K562 (cell line): ENCODE measurements around the gene CD46. TPM values are rescaled to one million over a fixed set of nuclear protein-coding genes. Genes with fewer than 3 reads are reported as not detected.
"Not testable (repeated sequence)": the region's sequence is repeated elsewhere in the genome, so short reads cannot be mapped to it uniquely, and the experiment has no call there.

Source experiments
- ATAC-seq: fragments of 200-7000 bp; cut with Tn5 transposase; 3 replicates; pipeline ENCODE4 v1.9.1; 2020; ENCODE audit warnings: moderate library complexity
- BruUV-seq: library from RNA; stranded (reverse); fragments of 400-500 nt; replicated peaks from 2 replicates; lab custom pipeline; 2021; lab: Mats Ljungman, UMichigan
- CTCF ChIA-PET: fragments of 300-600 bp; formaldehyde crosslinking; extraction: SDS; loops from one replicate; lab custom pipeline; 2021; ENCODE audit warnings: low intra/inter-chr PET ratio; lab: Yijun Ruan, JAX
- POLR2A ChIA-PET: fragments of 300-600, 350-650 bp; sonication (Branson Sonifier 250); formaldehyde crosslinking; extraction: SDS; loops from one replicate; lab custom pipeline; 2021; ENCODE audit warnings: antibody characterized with exemption, inconsistent platforms; lab: Yijun Ruan, JAX
- DNase-seq, 4 experiments: peaks; one replicate each; pipeline versions ENCODE4 v3.0.0 to v3.0.0-alpha.2; 2011 to 2018; ENCODE audit warnings: low spot score in 3 of 4, mixed read lengths in 3 of 4; ENCODE audit errors: extremely low read depth in 1 of 4
- FAIRE-seq: peaks from 2 replicates; lab custom pipeline; 2011; peaks lifted over from hg19 to GRCh38; lab: Jason Lieb, UNC
- H2AFZ ChIP-seq: 2 replicates; pipeline ENCODE4 v1.6.0; 2011; ENCODE audit warnings: low read depth, low read length, control low read depth, inconsistent platforms
- H3K27ac ChIP-seq: fragments of 200-600 bp; 3 replicates; pipeline ENCODE4 v1.8.0; 2011; ENCODE audit warnings: low read depth, mild to moderate bottlenecking, control low read depth, inconsistent platforms, low read length, moderate library complexity, mixed read lengths; ENCODE audit errors: extremely low read depth
- H3K27me3 ChIP-seq, 2 experiments: fragments of 300-600 bp in 1 of 2; 2 replicates in 1 of 2; 3 replicates in 1 of 2; pipeline versions ENCODE4 v1.6.0 to v1.8.0; 2011; ENCODE audit warnings: inconsistent platforms in 2 of 2, low read length in 2 of 2, mild to moderate bottlenecking in 1 of 2, mixed read lengths in 1 of 2, moderate library complexity in 1 of 2; ENCODE audit not compliant: control insufficient read depth in 2 of 2, insufficient read depth in 2 of 2
- H3K36me3 ChIP-seq: fragments of 300-600 bp; 3 replicates; pipeline ENCODE4 v1.8.0; 2011; ENCODE audit warnings: mild to moderate bottlenecking, low read length, inconsistent platforms; ENCODE audit not compliant: control insufficient read depth, insufficient read depth
- H3K4me1 ChIP-seq, 2 experiments: fragments of 200-600 bp in 1 of 2; replicated peaks in 1 of 2; 2 replicates in 1 of 2; 3 replicates in 1 of 2; pipeline versions ENCODE4 v1.5.1 to v1.8.0; 2011; ENCODE audit warnings: inconsistent platforms in 2 of 2, low read length in 2 of 2, mild to moderate bottlenecking in 1 of 2, mixed read lengths in 1 of 2, moderate library complexity in 1 of 2; ENCODE audit not compliant: control insufficient read depth in 2 of 2, insufficient read depth in 2 of 2
- H3K4me2 ChIP-seq: 2 replicates; pipeline ENCODE4 v1.6.1; 2011; ENCODE audit warnings: low read length, control low read depth, inconsistent platforms, mixed read lengths; ENCODE audit not compliant: insufficient read depth
- H3K4me3 ChIP-seq: fragments of 200-600 bp; sonication (generic), shearing (Covaris generic); 2 replicates; pipeline ENCODE4 v1.5.1; 2016; ENCODE audit warnings: control low read depth, inconsistent platforms
- H3K79me2 ChIP-seq: fragments of 200-600 bp; 3 replicates; pipeline ENCODE4 v1.8.0; 2011; ENCODE audit warnings: low read length, inconsistent platforms; ENCODE audit not compliant: control insufficient read depth, insufficient read depth
- H3K9ac ChIP-seq, 2 experiments: 2 replicates each; pipeline versions ENCODE4 v1.6.0 to v1.6.1; 2011; ENCODE audit warnings: low read depth in 2 of 2, low read length in 2 of 2, control low read depth in 1 of 2, inconsistent platforms in 1 of 2, mild to moderate bottlenecking in 1 of 2, mixed read lengths in 1 of 2; ENCODE audit not compliant: insufficient read depth in 1 of 2
- H3K9me1 ChIP-seq: one replicate; pipeline ENCODE4 v1.6.0; 2011; ENCODE audit warnings: inconsistent platforms, mild to moderate bottlenecking, low read length, moderate library complexity; ENCODE audit not compliant: control insufficient read depth, insufficient read depth
- H3K9me3 ChIP-seq: replicated peaks from 2 replicates; pipeline ENCODE4 v1.5.1; 2011; ENCODE audit warnings: low read depth, low read length, inconsistent platforms; ENCODE audit not compliant: control insufficient read depth, insufficient read depth
- H4K20me1 ChIP-seq: replicated peaks from 2 replicates; pipeline ENCODE4 v1.6.1; 2011; ENCODE audit warnings: low read length, inconsistent platforms, mixed read lengths; ENCODE audit not compliant: control insufficient read depth, insufficient read depth
- MAFG ChIP-seq: fragments of 450-650 bp; conservative IDR thresholded peaks from 2 replicates; pipeline ENCODE4 v1.6.1; 2016; ENCODE audit warnings: missing genetic modification characterization, missing compliant biosample characterization
- MEIS2 ChIP-seq: fragments of 450-650 bp; IDR thresholded peaks from 2 replicates; pipeline ENCODE4 v1.6.1; 2014; ENCODE audit warnings: mild to moderate bottlenecking; ENCODE audit not compliant: partially characterized antibody
- NR2C1 ChIP-seq, 2 experiments: fragments of 450-650 bp; IDR thresholded peaks; 2 replicates each; pipeline ENCODE4 v1.6.1; 2017; ENCODE audit warnings: mild to moderate bottlenecking in 2 of 2, antibody characterized with exemption in 1 of 2, inconsistent platforms in 1 of 2, missing compliant biosample characterization in 1 of 2, missing genetic modification characterization in 1 of 2
- SPI1 ChIP-seq: IDR thresholded peaks from 2 replicates; pipeline ENCODE4 v1.6.1; 2011; ENCODE audit warnings: low read depth, low read length, control low read depth, borderline replicate concordance
- ZNF197 ChIP-seq: fragments of 200-800 bp; sonication (Bioruptor generic); IDR thresholded peaks from 2 replicates; pipeline ENCODE4 v1.6.1; 2016; ENCODE audit warnings: low read depth, missing genetic modification characterization, missing compliant biosample characterization
- WGBS: fragments of 100-300 bp; shearing (Covaris generic); methylation state at CpG from one replicate; pipeline ENCODE4 v1.1.6; 2016; ENCODE audit warnings: low coverage, mixed read lengths; ENCODE audit not compliant: insufficient coverage; ENCODE audit errors: missing lambda C conversion rate; 5-methylcytosine and 5-hydroxymethylcytosine counted together
- in situ Hi-C: fragments of 300-500 bp; cut with MboI; formaldehyde crosslinking; loops from 4 replicates; pipeline ENCODE4 v1.15.0; 2018; ENCODE audit warnings: inconsistent platforms, mixed read lengths
- intact Hi-C: fragments of 100-400 bp; cut with micrococcal nuclease; formaldehyde crosslinking; loops from 2 replicates; pipeline ENCODE4 v1.14.2; 2022
- polyA plus RNA-seq, 8 experiments: library from polyadenylated mRNA; depleted of rRNA in 4 of 8; stranded (reverse) in 5 of 8; unstranded in 3 of 8; fragments of >200 nt; fragmentation: Nextera tagmentation in 2 of 8; fragmentation: Illumina TruSeq in 1 of 8; extraction: Ambion mirVana in 2 of 8; extraction: Trizol in 1 of 8; gene quantifications; 2 replicates each; pipeline versions ENCODE4 v1.2.1 to v1.2.3, GENCODE V29; 2011 to 2014; ENCODE audit warnings: inconsistent platforms in 1 of 8, missing spikeins in 1 of 8
- total RNA-seq, 7 experiments: library from RNA; depleted of rRNA in 6 of 7; stranded (reverse); fragments of >200 nt in 6 of 7; fragmentation: Illumina TruSeq in 2 of 7; extraction: Trizol in 2 of 7; gene quantifications; 2 replicates each; pipeline versions ENCODE4 v1.2.1 to v1.2.3, GENCODE V29; 2011 to 2021; ENCODE audit warnings: low replicate concordance in 1 of 7
- TF ChIP-seq, protein P1 (sequence below): fragments of 200-800 bp; sonication (Bioruptor generic); IDR thresholded peaks from 2 replicates; pipeline ENCODE4 v1.6.1; 2017; ENCODE audit warnings: missing genetic modification characterization, missing compliant biosample characterization
- TF ChIP-seq, protein P2 (sequence below): fragments of 200-800 bp; sonication (Bioruptor generic); IDR thresholded peaks from 2 replicates; pipeline ENCODE4 v1.6.1; 2016; ENCODE audit warnings: missing genetic modification characterization, missing compliant biosample characterization
- TF ChIP-seq, protein P3 (sequence below), 2 experiments: fragments of 200-800 bp in 1 of 2; sonication (Bioruptor generic) in 1 of 2; sonication (generic) in 1 of 2; formaldehyde crosslinking in 1 of 2; IDR thresholded peaks in 1 of 2; conservative IDR thresholded peaks in 1 of 2; 2 replicates each; pipeline versions ENCODE4 v1.5.0 to v1.6.1; 2016 to 2020; ENCODE audit warnings: missing compliant biosample characterization in 1 of 2, missing genetic modification characterization in 1 of 2, missing genetic modification reagents in 1 of 2

The CD46 gene
- total and polyA plus RNA-seq, 9 of the 15 experiments (the other 6 are each of a cell fraction or from before 2014, with no cell fraction given) = 87.9 to 374 (median 156) TPM

DNA sequence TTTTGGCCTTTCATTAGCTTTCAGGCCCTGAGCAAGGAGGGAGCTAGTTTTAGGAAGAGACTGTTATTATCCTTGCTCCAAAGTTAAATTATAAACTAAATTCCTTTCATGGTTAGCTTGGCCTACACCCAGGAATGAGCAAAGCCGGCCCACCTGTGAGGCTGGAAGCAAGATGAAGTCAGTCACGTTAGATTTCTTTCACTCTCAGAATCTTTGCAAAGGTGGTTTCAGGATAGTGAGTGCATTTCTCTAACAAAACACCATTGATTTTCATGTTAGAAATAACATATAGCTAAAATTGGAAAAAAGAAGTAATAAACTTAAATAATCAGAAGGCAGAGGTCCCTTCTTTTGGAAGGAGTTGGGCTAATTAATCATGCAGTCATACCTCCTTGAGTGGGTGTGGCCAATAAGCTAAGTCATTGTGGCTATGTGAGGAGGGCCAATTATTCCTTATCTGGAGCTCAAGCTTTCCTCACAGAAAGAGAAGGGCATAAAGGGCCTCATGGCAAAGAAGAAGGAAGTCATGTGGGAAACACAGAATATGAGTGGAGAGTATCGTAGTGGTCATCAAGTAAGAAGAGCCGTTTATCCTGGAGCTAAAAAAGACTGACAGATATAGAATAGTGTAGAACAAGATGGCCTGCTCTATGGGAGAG, 23.5 kb upstream of the CD46 start (continued):
- TF ChIP-seq, protein P1, sequence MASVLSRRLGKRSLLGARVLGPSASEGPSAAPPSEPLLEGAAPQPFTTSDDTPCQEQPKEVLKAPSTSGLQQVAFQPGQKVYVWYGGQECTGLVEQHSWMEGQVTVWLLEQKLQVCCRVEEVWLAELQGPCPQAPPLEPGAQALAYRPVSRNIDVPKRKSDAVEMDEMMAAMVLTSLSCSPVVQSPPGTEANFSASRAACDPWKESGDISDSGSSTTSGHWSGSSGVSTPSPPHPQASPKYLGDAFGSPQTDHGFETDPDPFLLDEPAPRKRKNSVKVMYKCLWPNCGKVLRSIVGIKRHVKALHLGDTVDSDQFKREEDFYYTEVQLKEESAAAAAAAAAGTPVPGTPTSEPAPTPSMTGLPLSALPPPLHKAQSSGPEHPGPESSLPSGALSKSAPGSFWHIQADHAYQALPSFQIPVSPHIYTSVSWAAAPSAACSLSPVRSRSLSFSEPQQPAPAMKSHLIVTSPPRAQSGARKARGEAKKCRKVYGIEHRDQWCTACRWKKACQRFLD (CRISPR knock-in tag) = peak; percentile 57; the same call in 1 of the 2 replicates
- TF ChIP-seq, protein P2, sequence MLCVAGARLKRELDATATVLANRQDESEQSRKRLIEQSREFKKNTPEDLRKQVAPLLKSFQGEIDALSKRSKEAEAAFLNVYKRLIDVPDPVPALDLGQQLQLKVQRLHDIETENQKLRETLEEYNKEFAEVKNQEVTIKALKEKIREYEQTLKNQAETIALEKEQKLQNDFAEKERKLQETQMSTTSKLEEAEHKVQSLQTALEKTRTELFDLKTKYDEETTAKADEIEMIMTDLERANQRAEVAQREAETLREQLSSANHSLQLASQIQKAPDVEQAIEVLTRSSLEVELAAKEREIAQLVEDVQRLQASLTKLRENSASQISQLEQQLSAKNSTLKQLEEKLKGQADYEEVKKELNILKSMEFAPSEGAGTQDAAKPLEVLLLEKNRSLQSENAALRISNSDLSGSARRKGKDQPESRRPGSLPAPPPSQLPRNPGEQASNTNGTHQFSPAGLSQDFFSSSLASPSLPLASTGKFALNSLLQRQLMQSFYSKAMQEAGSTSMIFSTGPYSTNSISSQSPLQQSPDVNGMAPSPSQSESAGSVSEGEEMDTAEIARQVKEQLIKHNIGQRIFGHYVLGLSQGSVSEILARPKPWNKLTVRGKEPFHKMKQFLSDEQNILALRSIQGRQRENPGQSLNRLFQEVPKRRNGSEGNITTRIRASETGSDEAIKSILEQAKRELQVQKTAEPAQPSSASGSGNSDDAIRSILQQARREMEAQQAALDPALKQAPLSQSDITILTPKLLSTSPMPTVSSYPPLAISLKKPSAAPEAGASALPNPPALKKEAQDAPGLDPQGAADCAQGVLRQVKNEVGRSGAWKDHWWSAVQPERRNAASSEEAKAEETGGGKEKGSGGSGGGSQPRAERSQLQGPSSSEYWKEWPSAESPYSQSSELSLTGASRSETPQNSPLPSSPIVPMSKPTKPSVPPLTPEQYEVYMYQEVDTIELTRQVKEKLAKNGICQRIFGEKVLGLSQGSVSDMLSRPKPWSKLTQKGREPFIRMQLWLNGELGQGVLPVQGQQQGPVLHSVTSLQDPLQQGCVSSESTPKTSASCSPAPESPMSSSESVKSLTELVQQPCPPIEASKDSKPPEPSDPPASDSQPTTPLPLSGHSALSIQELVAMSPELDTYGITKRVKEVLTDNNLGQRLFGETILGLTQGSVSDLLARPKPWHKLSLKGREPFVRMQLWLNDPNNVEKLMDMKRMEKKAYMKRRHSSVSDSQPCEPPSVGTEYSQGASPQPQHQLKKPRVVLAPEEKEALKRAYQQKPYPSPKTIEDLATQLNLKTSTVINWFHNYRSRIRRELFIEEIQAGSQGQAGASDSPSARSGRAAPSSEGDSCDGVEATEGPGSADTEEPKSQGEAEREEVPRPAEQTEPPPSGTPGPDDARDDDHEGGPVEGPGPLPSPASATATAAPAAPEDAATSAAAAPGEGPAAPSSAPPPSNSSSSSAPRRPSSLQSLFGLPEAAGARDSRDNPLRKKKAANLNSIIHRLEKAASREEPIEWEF (CRISPR knock-in tag) = peak; percentile 81; the same call in 1 of the 2 replicates
- TF ChIP-seq, protein P3, sequence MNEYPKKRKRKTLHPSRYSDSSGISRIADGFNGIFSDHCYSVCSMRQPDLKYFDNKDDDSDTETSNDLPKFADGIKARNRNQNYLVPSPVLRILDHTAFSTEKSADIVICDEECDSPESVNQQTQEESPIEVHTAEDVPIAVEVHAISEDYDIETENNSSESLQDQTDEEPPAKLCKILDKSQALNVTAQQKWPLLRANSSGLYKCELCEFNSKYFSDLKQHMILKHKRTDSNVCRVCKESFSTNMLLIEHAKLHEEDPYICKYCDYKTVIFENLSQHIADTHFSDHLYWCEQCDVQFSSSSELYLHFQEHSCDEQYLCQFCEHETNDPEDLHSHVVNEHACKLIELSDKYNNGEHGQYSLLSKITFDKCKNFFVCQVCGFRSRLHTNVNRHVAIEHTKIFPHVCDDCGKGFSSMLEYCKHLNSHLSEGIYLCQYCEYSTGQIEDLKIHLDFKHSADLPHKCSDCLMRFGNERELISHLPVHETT (CRISPR knock-in tag; conservative IDR thresholded peaks at IDR 0.05 in 1 of 2, IDR thresholded peaks at IDR 0.05 in 1 of 2) = peak in 1 of 2 experiments; percentile 87; a peak in 2 of 4 replicates
- TF ChIP-seq ZNF197 (CRISPR knock-in tag) (peak; percentile 65; the same call in 1 of the 2 replicates), MAFG (tag) (peak; percentile 70), SPI1 (0 out of 2 replicates have a peak, but pooled peaks have one; percentile 36), MEIS2 (peak; percentile 88), NR2C1 (tag; IDR thresholded peaks at IDR 0.05) (0 out of 2 replicates have a peak, but pooled peaks have one; percentile 24)
- not testable (repeated sequence) for TF ChIP-seq NR2C1 (IDR thresholded peaks at IDR 0.05)

DNA sequence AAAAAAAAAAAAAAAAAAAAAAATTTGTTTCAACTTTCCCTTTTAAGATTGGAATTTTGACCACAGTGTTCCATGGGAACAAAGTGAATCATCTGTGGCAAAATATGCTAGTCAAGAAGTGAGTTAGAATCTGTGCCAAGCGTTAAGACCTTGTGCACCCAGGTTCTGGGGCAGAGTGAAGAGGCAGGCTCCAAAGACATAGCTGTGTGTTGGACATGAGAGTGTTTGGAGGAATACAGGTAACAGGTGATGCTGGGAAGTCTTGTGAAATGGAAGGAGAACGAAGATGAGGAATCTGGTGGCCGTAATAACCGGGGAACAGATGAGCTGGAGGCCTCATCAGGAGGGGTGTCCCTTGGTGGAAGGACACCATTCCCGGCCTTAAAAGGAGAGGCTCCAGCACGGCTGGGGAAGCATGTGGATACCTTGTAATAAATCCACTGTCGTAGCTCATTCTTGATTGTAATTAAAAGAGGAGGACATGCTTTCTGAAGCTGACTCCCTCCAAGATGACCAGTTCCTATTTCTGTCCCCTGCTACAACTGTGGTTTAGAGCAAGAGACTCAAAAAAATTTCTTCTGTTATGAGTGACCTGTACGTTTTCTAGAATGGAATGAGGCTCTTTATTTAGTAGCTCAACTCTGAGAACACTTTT, 14.2 kb upstream of the CD46 start:
- H2AFZ ChIP-seq, H3K27me3 ChIP-seq, H3K9me1 ChIP-seq, FAIRE-seq, H3K79me2 ChIP-seq, CTCF ChIA-PET, ATAC-seq, H3K4me2 ChIP-seq, intact Hi-C loops, H3K27ac ChIP-seq, H3K36me3 ChIP-seq, BruUV-seq, in situ Hi-C loops, H3K4me1 ChIP-seq, H3K9ac ChIP-seq, H3K9me3 ChIP-seq, H3K4me3 ChIP-seq, DNase-seq, H4K20me1 ChIP-seq: not testable (repeated sequence)
- POLR2A ChIA-PET = interaction anchor here (0.6 to 1.1 kb wide), 2 partner anchors 10 to 782 kb away, joined by 3 to 4 read pairs; no protein-coding TSS in a partner anchor
- WGBS = 69% methylated on average over 8 of the region's 8 CpGs
